ENCODE measurements around the gene HCN2. TPM values are rescaled to one million over a fixed set of nuclear protein-coding genes. Genes with fewer than 3 reads are reported as not detected.

Gene HCN2
- polyA plus RNA-seq (2013, experiment 1 of 2; ENCODE audit: insufficient read length), result 3.3 TPM
- polyA plus RNA-seq (2013, experiment 2 of 2; ENCODE audit: insufficient read length), result 3.6 TPM

GRCh38 chr19:589693-590395 is at the start of gene HCN2:
HCN2 (plus strand) TSS chr19:589881; CDS start chr19:589946, 65 bp downstream.
- DNase-seq, result no peak

- no peak for DNase-seq
Measured at GRCh38 chr19:540867-541637, 48.6 kb upstream of the HCN2 start.

DNA sequence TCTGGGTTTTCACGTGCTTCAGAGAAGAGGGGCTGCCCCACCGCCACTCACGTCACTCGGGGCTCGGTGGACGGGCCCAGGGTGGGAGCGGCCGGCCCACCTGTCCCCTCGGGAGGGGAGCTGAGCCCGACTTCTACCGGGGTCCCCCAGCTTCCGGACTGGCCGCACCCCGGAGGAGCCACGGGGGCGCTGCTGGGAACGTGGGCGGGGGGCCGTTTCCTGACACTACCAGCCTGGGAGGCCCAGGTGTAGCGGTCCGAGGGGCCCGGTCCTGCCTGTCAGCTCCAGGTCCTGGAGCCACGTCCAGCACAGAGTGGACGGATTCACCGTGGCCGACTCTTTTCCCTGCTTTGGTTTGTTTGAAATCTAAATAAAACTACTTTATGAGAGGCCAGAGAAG is 48.0 kb upstream of the HCN2 start:
- no peak for DNase-seq

- DNase-seq, result no peak
Measured at GRCh38 chr19:542173-542866, 47.4 kb upstream of the HCN2 start.

DNA sequence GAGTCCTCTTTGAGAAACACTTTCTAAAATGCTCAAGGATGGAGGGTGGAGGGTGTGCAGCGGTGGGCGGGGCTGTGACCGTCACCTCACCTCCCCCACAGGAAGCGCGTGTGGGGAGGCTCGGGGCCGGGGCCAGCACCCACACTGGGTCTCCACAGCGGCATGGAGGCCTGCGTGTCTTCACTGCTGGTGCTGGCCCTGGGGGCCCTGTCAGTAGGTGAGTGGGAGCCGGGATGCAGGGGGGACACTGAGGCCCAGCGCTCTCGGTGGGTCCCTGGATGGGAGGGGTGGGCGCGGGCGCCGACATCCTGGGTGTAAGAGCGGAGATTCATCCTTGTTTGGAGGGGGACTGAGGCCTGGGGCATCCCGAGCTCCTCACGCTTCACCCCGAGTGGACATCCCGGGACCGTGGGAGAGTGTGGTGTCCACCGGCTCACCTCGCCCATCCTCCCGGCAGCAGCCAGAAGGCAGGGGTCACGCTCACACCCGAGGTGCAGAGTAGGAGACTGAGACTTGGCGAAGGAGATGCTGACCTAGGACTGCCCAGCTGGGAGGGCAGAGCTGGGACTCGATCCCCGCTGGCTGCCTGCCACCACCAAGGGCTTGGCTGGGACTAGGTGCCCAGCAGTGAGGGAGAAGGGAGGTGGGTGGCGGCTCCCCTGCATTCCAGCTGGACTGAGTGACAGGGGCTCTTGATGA is 45.6 kb upstream of the HCN2 start, which contains the start of gene GZMM:
Gene GZMM (plus strand): TSS at position 144 of the 699 bp plus-strand sequence. CDS start 19 bp downstream, at position 163.
- no peak for DNase-seq

GRCh38 chr19:547117-547516 is 42.6 kb upstream of the HCN2 start:
- DNase-seq, result no peak

DNA sequence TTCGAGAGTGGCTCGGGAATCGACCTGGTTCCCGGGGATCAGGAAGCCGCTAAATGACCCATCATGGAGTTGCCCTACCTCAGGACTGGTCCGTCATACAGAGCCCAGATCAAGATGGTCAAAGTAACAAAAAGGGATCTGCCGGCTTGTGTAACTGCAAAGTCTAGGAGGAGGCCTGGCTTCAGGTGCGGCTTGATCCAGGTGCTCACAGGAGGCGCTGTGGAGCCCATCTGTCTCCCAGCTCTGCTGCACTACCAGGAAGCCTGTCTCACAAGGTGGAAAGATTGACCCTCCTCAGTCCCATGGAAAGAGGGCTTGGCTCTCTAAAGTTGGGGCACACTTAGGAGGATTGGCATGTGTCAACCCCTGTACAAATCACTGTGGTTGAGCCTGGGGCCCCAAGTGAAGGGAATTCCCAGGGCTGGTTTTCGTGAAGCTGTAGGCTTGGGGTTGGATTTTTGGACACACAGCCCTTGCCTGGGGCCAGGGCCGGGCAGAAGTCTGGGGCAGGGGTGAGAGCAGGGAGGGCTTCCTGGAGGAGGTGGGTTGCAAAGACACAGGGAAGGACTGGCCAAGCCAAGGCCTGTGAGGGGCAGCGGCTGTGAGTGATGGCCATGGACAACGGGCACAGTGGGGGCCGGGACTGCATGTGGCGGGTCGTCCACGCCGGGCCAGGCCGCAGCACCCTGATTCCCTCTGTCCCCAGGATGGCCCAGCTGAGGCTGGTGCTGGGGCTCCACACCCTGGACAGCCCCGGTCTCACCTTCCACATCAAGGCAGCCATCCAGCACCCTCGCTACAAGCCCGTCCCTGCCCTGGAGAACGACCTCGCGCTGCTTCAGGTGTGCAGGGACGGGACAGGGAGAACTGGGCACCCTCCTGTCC is 41.6 kb upstream of the HCN2 start:
- no peak for DNase-seq

DNA sequence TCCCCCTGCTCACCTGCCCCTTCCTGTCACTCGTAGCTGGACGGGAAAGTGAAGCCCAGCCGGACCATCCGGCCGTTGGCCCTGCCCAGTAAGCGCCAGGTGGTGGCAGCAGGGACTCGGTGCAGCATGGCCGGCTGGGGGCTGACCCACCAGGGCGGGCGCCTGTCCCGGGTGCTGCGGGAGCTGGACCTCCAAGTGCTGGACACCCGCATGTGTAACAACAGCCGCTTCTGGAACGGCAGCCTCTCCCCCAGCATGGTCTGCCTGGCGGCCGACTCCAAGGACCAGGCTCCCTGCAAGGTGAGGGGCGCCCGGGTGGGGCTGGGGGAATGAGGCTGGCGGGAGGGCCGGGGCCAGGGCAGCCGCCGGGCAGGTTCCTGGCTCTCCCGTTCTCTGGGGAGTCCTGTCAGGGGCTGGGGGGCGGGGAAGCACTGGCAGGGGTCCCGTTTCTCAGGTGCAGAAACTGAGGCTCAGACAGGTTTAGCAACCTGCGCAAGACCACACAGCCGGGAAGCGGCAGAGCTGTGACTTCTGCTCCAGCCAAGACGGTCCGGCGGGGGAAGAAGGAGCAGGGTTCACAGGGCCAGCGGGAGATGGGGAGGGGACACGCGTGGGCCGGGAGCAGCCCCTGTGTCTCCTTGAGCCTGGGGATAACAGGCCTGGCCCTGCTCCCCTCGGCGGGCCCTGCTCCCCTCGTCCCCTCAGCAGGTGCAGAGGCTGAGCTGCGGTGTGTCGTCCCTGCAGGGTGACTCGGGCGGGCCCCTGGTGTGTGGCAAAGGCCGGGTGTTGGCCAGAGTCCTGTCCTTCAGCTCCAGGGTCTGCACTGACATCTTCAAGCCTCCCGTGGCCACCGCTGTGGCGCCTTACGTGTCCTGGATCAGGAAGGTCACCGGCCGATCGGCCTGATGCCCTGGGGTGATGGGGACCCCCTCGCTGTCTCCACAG is 40.5 kb upstream of the HCN2 start:
- no peak for DNase-seq

- no peak for DNase-seq
Measured at GRCh38 chr19:554817-555216, 34.9 kb upstream of the HCN2 start.

- DNase-seq, result no peak
Measured at GRCh38 chr19:555474-555808, 34.2 kb upstream of the HCN2 start.

DNA sequence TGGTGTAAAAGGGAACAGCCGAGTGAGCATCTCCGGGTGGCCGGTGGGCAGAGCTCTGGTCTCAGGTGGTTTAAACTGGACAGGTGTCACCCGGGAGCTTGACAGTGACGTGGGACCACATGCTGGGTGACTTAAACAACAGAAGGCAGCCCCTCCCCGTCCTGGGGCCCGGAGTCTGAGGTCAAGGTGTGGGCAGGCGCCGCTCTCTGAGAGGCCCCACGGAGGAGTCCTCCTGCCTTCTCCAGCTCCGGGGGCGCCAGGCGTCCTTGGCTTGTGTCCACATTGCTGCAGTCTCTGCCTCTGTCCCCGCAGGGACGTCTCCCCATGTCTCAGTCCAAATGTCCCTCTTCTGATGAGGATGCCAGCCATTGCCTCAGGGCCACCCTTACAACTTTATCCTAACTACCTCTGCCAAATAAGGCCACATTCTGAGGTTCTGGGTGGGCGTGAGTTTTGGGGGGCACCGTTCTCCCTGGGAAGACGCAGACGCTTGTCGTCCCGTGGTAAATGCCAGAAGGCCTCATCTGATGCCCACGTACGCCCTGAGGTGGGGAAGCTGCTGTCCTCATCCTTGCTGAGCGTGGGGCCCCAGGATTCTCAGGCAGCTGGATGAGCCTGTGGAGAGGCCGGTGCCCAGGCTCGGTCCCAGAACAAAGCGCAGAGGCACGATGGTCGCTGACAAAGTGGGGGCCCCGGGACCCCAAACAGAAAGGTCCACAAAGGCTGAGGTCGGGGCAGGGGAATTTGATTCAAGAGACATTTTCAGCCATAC is 32.9 kb upstream of the HCN2 start:
- DNase-seq, result no peak

GRCh38 chr19:558770-559439 is 30.8 kb upstream of the HCN2 start:
- no peak for DNase-seq

GRCh38 chr19:560121-560520 is 29.6 kb upstream of the HCN2 start:
- no peak for DNase-seq

DNA sequence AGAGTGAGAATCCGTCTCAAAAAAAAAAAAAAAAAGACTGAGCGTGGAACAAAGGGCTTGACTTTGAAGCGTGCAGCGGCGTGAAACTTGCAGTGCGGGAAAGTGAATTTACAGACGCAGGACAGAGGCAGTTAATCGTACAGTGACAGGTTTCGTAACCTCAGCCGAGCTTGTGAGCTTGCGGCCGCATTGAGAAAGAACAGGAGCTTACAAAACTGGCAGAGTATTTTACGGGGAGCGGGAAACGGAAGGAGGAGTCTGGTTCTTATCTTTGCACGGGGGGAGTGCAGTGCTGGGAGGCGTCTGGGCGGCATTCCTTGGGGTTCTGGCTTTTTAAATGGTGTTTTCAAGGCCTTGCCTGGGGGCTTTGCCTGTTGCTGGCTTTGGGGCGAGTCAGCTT is 23.3 kb upstream of the HCN2 start:
- peak; percentile 76 for DNase-seq

- no peak for DNase-seq
Measured at GRCh38 chr19:566844-567243, 22.8 kb upstream of the HCN2 start.

DNA sequence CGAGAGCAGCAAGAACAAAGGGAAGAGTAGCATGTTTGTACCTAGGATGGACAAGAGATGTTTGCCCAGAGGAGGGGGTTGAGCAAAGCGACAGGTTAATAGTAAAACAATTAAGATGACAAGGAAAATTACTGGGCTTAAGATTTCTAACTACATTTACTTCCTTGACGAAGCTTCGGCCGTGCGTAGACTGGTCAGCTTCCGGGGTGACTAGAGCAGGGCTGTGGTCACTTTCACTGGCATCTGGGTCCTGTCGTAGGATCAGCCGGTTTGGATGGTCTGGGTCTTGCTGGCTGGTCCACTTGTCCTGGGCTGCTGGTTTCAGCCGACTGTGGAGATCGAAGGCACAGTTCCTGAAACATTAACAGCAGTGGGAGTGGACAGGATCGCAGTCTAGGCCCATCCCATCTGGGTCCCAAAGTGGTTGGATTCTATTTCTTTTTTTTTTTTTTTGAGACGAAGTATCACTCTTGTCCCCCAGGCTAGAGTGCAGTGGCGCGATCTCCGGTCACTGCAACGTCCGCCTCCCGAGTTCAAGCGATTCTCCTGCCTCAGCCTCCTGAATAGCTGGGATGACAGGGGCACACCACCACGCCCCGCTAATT is 22.3 kb upstream of the HCN2 start:
- DNase-seq, result no peak

GRCh38 chr19:570251-570686 is 19.4 kb upstream of the HCN2 start:
- DNase-seq, result no peak

GRCh38 chr19:570937-571565 is 18.6 kb upstream of the HCN2 start:
- DNase-seq, result no peak

Measured in fibroblast of skin of abdomen (primary cell).